GM19455 (cell line): Measurements from ENCODE around the gene PCDHGA5.
"Not testable (repeated sequence)": the region's sequence is repeated elsewhere in the genome, so short reads cannot be mapped to it uniquely, and the experiment has no call there.

Source experiments
- ATAC-seq: cut with Tn5 transposase; IDR thresholded peaks from one replicate; pipeline ENCODE4 v1.9.1; 2021; ENCODE audit not compliant: unreplicated experiment

The PCDHGA5 gene

GRCh38 chr5:141363952-141364660, at the start of gene PCDHGA5:
Gene PCDHGA5, plus strand, starts transcription at chr5:141364162. Its CDS starts 169 bp downstream, at chr5:141364331.
- no peak for ATAC-seq

GRCh38 chr5:141316963-141317362, 47.0 kb upstream of the PCDHGA5 start:
- ATAC-seq: not testable (repeated sequence)

- ATAC-seq: no peak
These were observed 44.8 kb upstream of the PCDHGA5 start for GRCh38 chr5:141319202-141319601.

- ATAC-seq: no peak
These were observed 44.3 kb upstream of the PCDHGA5 start for GRCh38 chr5:141319699-141320098.

GRCh38 chr5:141320225-141321169, 43.5 kb upstream of the PCDHGA5 start, which contains the start of gene TAF7:
Gene TAF7, minus strand, starts transcription at chr5:141320784. Its CDS starts 740 bp downstream, at chr5:141320044.
- ATAC-seq: peak; percentile 94

GRCh38 chr5:141322261-141322660, 41.7 kb upstream of the PCDHGA5 start:
- ATAC-seq: no peak

GRCh38 chr5:141326088-141326854, 37.7 kb upstream of the PCDHGA5 start:
- ATAC-seq: peak; percentile 96

- ATAC-seq: no peak
These were observed 35.7 kb upstream of the PCDHGA5 start for GRCh38 chr5:141328231-141328630.

GRCh38 chr5:141330299-141331080, 33.5 kb upstream of the PCDHGA5 start, which contains the start of gene PCDHGA1:
Gene PCDHGA1, plus strand, starts transcription at chr5:141330514.
- no peak for ATAC-seq

- not testable (repeated sequence) for ATAC-seq
These were observed 31.4 kb upstream of the PCDHGA5 start for GRCh38 chr5:141332571-141332970.

- ATAC-seq: no peak
These were observed 25.2 kb upstream of the PCDHGA5 start, which contains the start of gene PCDHGA2 for GRCh38 chr5:141338538-141339306. Gene PCDHGA2, plus strand, starts transcription at chr5:141338760.

- not testable (repeated sequence) for ATAC-seq
These were observed 23.1 kb upstream of the PCDHGA5 start for GRCh38 chr5:141340781-141341354.

- ATAC-seq: no peak
These were observed 21.2 kb upstream of the PCDHGA5 start for GRCh38 chr5:141342773-141343172.

GRCh38 chr5:141343242-141343952, 20.6 kb upstream of the PCDHGA5 start, which contains the start of gene PCDHGA3:
Gene PCDHGA3, plus strand, starts transcription at chr5:141343829. Its CDS starts 205 bp downstream, at chr5:141344034.
- ATAC-seq: no peak

- ATAC-seq: no peak
These were observed 20.0 kb upstream of the PCDHGA5 start for GRCh38 chr5:141343953-141344463.

- ATAC-seq: no peak
These were observed 18.6 kb upstream of the PCDHGA5 start for GRCh38 chr5:141345327-141345726.

- not testable (repeated sequence) for ATAC-seq
These were observed 17.9 kb upstream of the PCDHGA5 start for GRCh38 chr5:141346017-141346416.
